ENCODE measurements around the gene SULT1B1. TPM values are rescaled to one million over a fixed set of nuclear protein-coding genes. Genes with fewer than 3 reads are reported as not detected.

The SULT1B1 gene
- total RNA-seq, 1 experiment from 2014 or later = not detected

DNA sequence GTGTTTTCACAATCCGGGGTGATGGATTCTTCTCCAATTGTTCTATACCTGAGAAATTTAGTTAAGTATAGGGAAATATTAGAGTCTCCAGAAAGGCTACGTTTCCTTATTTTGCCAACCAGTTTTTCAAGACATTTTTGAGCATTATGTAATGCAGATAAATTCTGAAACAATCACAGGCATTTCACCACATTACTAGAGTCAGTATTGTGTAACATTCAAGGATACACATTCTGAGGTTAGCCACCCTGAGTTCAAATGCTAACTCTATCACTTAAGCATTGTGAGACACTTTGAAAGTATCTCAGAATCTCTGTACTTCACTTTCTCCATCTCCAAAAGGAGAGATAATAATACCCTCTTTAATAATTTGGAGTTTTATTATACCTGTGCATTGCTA lies 10.6 kb downstream of the SULT1B1 start:
- DNase-seq (ENCODE audit: low read depth) = no peak

DNA sequence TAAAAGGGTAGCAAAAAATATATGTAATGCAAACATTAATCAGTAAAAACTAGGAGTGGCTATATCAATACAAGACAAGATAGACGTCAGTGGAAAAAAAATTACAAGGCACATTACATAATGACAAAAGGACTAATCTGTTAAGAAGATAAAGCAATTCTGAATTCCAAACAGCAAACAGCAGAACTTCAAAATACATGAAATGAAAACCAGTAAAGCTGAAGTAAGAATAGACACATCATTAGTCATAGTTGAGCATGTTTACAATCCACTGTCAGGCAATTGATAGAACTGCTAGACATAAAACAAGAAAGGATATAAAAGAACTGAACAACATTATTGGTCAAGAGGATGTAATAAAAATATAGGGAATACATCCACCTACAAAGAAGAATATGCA lies 12.2 kb downstream of the SULT1B1 start:
- DNase-seq (ENCODE audit: low read depth) = no peak

GRCh38 chr4:69744157-69744478 lies 16.3 kb downstream of the SULT1B1 start:
- no peak for DNase-seq (ENCODE audit: low read depth)

DNA sequence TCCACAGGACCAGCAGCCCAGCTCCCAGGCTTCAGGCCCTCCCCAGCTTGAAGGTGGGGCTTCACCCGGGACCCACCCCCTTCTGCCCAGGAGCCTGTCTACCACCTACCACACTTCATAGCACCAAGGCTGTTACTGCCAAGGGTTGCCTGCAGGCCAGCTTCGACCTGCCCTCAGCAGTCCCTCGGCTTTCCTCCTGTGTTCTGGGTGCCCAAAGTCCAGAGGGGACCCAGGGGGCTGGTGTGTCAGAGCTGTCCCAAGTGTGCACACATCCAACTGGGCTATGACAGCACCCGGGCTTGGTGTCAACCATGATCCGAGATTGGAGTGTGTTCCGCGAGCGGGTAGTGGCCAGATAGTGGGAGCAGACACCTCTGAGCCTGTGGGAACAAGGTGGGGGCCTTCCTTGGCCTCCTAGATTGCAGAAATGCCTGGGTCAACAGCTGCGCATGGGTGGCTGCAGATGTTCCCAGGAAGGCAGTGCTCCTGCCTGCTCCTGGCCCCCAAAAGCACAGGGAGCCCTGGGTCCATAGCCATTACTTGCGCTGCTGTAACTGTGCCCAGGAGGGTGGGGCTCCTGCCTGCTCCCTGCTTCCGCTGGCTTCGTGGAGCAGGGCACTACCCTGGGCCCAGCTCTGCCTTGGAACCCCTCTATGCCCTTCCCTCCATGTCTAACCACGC lies 16.8 kb downstream of the SULT1B1 start:
- DNase-seq (ENCODE audit: low read depth) = no peak

- no peak for DNase-seq (ENCODE audit: low read depth)
These were observed 17.8 kb downstream of the SULT1B1 start for GRCh38 chr4:69742596-69742995.

GRCh38 chr4:69738872-69739271 lies 21.5 kb downstream of the SULT1B1 start:
- DNase-seq (ENCODE audit: low read depth) = no peak

- DNase-seq (ENCODE audit: low read depth) = no peak
These were observed 25.3 kb downstream of the SULT1B1 start for GRCh38 chr4:69735119-69735518.

DNA sequence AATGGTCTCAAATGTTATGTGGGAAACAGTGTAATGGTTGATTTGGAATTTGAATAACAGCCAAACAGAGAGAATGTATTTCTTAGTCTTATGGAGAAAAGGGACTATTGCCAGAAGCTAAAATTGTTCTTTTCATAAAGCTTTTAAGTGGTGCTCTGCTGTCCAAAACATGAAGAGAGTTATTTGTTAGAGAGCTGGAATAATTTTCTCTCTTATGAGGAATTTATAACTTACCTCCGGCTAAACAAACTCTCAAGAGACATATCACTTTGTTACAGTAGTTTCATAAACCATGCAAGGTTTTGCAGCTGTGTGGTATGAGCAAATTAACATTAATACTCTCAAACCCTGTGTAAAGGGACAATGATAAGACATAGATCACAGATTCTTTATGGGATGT lies 28.6 kb downstream of the SULT1B1 start:
- DNase-seq (ENCODE audit: low read depth) = peak; percentile 9

GRCh38 chr4:69731241-69731640 lies 29.2 kb downstream of the SULT1B1 start:
- no peak for DNase-seq (ENCODE audit: low read depth)

- DNase-seq (ENCODE audit: low read depth) = no peak
These were observed 30.4 kb downstream of the SULT1B1 start for GRCh38 chr4:69730002-69730401.

DNA sequence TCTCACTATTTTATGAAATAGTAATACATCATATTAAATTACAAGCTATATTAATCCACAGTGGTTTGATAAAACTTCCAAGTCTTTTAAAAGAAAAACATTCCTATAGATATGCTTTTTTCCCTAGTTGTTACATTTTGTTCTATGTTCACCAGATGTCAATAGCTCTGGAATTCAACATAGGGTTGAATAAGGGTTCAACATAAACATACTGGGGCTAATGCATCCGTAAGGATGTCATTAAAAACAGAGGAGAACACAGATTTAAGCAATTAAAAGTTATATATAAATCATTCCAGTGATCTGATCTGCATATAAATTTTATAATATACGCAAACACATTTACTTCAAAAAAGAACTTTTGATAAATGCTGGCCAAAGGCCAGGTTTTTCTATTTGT lies 32.5 kb downstream of the SULT1B1 start:
- no peak for DNase-seq (ENCODE audit: low read depth)

DNA sequence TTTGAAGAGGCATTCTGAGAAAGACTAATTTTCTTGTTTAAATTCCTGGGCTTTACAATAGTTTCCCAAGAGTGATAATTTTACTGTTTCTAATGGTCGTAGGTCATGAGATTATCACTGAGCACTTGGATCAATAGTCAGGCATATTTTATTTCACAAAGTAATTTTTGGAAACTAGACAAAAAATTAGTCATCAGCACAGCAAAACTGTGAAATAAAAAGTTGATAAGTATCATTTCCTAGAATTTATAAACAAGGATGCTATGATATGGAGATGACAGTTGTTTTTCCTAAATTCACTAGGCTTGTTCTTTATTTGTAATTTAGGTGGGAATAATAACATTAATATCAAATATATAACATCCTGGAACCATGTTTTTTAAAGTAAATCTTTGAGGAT lies 33.0 kb downstream of the SULT1B1 start:
- no peak for DNase-seq (ENCODE audit: low read depth)

DNA sequence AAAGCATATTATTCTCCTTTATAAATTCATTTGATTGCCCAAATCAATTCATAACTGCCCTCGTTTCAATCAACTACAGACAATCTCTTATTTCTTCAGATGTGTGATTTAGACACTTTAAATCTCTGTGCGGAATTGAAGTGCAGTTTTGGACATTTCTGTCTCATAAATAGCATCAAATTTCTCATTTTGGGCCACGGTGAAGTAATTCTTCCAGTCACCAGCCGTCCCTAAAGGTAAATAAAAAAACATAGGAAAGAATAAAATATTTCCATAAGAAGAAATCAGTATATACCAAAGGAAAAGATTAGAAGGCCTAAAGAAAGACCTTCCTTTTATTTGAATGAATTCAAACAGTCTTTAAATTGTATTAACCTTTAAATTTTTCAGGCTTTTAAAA lies 33.4 kb downstream of the SULT1B1 start:
- no peak for DNase-seq (ENCODE audit: low read depth)

DNA sequence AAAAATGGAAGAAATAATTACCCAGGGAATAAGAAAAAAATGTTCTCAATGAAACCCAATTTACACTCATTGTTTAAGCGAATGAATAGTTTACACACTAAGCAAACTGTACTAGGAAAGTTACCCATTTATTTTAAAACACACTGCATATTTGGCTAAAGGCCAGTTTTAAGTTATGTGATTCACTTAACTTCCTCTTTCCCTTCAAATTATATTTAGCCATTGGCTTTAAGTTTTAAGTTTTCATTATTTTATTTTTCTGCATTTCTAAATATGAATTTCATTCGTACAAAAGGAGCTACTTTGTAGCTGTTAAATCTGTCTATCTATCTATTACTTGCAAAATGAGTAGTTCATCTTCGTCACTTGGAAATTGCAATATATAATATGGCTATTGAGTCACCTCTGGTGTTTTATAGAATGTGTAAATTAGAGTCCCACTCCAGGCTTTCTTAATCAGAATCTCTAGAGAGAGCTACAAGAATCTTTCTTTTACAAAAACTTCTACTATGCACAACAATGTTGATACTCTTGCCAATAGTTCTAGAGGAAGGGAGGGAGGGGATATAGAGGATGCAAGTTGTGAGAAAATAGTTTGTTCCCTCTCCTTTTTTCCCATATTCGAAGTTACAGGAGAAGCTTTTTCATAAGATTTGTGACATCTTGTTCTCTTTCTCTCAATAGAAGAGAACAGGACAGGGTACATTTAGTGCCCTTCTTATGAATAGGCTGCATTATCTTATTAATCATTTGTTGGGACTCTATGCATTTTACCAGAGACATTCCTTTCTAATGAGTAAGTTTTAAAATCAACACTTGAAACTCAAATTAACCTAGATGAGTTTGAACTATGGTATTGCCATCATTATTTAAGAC lies 41.8 kb downstream of the SULT1B1 start:
- DNase-seq (ENCODE audit: low read depth) = no peak

GRCh38 chr4:69717778-69718177 lies 42.6 kb downstream of the SULT1B1 start:
- no peak for DNase-seq (ENCODE audit: low read depth)

GRCh38 chr4:69716654-69717053 lies 43.8 kb downstream of the SULT1B1 start:
- DNase-seq (ENCODE audit: low read depth) = no peak

DNA sequence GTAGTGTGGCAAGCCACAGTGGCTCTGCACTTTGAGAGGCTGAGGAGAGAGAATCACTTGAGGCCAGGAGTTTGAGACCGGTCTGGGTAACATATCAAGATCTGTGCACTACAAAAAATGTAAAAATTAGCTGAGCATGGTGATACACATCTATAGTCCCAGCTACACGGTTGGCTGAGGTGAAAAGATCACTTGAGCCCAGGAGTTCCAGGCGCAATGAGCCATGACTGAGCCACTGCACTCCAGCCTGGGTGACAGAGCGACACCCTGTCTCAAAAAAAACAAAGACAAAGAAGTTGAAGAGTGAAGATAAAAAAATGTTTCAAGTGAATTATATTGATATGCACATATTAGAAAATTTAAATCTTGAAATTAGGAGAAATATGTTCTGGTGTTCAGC lies 46.3 kb downstream of the SULT1B1 start:
- DNase-seq (ENCODE audit: low read depth) = no peak

- no peak for DNase-seq (ENCODE audit: low read depth)
These were observed 46.8 kb downstream of the SULT1B1 start for GRCh38 chr4:69713593-69713992.

- no peak for DNase-seq (ENCODE audit: low read depth)
These were observed 49.8 kb downstream of the SULT1B1 start for GRCh38 chr4:69710580-69710979.

DNA sequence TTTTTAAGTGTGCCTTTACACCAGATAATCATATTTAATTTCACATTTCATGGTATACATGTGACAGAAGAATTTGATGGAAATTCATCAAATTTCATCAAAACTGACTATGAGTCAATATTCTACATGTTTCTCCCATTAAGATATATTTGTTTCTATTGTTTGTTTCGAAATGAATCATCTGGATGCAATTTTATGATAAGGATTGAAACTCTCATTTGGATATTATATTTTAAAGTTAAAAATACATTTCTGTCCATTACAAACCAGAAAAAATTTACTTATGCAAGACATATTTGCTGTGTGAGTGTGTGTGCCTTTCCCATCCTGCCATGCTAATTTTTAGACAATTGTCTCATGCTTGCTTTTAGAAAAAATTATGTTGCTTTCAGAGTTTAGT lies 52.2 kb downstream of the SULT1B1 start:
- DNase-seq (ENCODE audit: low read depth) = no peak

DNA sequence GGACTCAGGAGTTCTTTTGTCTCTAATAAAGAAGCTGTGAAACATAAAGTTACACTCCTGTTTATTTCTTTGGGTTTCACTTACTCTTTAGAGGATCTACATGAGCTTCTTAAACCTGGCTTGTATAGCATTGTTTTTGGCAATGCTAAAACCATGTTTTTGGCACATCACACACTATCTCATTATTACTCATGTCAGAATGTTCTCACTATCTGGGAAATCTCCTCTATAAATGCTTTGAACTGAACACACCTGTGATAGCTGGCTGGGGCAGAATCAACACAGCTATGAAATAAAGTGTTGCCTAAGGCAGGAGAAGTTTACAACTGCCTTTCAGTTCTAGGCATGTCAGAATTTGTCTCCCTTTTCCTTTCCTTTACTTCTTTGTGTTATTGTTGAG lies 52.6 kb downstream of the SULT1B1 start:
- no peak for DNase-seq (ENCODE audit: low read depth)

- DNase-seq (ENCODE audit: low read depth) = no peak
These were observed 58.2 kb downstream of the SULT1B1 start for GRCh38 chr4:69702201-69702600.

DNA sequence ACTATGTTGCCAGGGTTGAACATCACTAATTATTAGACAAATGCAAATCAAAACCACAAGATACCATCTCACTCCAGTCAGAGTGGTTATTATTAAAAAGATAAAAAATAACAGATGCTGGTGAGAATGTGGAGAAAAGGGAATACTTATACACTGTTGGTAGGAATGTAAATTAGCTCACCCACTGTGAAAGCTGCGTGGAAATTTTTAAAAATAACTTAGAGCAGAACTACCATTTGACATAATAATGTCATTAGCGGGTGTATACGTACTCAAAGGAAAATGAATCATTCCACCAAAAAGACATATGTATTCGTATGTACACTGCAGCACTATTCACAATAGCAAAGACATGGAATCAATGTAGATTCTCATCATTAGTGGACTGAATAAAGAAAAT lies 58.7 kb downstream of the SULT1B1 start:
- DNase-seq (ENCODE audit: low read depth) = no peak

All from RPMI7951 (cell line).